Fibroblast of skin of left biceps (primary cell): ENCODE measurements around the gene JDP2.

Experiments
- DNase-seq, 2 experiments: peaks; one replicate each; pipeline ENCODE4 v3.0.0-alpha.2; 2013; ENCODE audit warnings: low read depth in 2 of 2

Gene JDP2

GRCh38 chr14:75514673-75515628 lies 87.1 kb downstream of the JDP2 start:
- DNase-seq, result no peak

DNA sequence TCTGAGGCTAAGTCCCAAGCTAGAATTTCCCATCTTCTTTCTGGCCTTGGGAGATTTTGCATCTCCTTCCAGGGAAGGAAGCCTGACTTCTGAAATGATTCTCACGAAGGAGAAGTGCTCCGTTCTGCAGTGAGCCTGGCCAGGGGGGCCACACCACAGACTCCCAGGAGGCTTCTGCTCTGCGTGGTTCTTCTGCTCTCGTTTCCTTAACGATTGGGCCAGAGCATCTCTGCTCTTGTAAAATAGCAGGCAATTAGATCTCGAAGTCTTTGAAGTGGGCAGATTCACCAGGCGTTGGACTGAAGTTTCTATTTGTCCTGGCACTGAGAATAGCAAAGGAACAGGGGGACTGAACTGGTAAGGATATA lies 87.8 kb downstream of the JDP2 start:
- no peak for DNase-seq

DNA sequence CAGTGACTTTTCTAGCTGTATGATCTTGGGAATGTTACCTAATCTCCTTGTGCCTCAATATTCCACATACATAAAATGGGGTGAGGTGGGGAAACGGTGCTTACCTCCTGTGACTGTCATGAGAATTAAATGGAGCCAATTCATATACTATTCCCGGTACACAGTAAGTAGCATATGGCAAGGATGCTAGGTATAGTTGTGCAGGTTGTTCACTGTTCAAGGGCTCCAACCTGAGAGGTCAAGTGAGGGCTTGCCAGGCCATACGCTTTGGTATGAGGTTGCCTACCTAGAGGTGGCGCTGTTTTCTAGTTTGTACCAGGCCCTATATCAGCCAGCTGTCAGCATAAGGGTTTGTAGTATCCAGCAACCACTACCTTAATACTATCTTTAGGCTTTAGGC lies 90.8 kb downstream of the JDP2 start:
- DNase-seq, result no peak

- no peak for DNase-seq
These were observed 91.6 kb downstream of the JDP2 start for GRCh38 chr14:75519394-75519793.

GRCh38 chr14:75519826-75520728 lies 92.3 kb downstream of the JDP2 start:
- DNase-seq, result no peak

DNA sequence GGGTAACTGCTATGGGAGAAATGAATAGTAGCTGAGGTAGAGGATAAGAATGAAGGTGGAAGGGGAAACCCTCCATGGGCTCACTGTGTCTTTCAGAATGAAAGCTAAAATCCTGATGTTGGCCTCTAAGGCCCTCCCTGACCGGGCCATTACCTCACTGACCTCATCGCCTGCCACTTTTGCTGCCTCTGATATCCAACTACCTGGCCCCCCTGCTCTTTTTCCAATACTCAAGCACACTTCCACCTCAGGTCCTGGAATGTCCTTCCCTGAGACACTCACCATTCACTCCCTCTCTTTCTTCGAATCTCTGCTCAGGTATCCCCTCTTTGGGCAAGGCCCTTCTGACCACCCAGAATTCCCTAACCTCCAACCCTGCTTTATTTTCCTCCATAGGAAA lies 93.0 kb downstream of the JDP2 start:
- DNase-seq, result no peak

DNA sequence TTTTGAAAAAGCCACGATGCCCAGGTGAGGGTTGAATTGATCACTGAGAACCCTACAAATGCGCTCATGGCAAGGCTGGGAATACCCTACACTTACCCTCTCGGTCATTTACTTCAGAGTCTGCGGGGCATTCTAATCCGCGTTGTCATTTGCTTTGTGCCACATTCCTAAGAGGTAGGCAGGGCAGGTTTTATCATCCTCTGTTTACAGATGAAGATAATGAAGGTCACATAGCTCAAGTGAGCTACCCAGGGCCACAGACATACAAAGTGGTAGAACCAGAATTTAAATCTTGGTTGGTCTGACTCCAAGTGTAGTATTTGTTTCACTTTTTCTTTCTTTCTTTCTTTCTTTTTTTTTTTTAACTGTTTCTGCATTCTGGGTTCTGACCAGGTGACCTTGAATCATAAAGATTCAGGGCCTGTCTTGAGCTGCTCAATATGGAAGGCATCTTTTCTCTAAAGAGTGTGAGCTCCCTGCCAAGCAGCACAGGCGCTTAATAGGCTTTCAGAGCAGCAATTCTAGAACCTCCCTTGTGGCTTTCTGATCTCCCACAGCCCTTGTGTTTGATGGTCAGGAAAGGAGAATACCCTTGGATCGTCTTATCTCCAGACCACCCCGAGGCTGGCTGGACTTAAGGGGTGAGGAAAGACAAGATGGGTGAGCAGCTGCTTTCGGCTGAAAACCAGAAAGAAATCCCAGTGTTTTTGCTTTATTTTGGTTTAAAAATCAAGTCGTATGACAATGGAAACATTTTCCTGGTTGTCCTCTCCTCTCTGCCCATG lies 93.8 kb downstream of the JDP2 start:
- no peak for DNase-seq

DNA sequence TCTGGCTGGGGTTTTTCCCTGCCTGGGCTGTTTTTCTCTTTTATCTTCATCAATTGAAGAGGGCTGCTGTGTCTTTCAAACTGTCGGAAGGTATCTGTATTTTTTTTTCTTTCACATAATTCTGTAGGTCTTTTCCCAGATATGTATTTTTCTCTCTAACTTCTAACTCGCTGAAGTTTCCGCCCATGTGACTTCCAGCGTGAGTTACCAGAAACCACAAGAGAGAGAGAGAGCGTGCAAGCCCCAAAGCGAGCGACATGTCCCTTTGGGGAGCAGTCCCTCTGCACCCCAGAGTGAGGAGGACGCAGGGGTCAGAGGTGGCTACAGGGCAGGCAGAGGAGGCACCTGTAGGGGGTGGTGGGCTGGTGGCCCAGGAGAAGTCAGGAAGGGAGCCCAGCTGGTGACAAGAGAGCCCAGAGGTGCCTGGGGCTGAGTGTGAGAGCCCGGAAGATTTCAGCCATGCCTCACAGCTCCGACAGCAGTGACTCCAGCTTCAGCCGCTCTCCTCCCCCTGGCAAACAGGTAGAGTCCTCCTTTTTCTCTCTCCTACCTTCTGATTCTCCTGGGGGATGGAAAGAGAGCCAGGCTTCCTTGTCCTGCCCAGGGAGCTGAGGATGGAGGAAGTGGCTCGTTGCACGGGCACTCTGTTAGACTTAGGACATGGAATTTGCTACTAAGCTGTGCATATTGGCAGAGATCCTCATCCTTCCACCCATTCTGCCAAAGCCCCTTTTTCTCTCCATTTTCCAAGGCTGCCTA lies 94.6 kb downstream of the JDP2 start, which contains the start of gene BATF:
Gene BATF, plus strand, starts transcription at position 246 of the 759 bp plus-strand sequence. Its CDS starts 214 bp downstream, at position 460.
- no peak for DNase-seq

GRCh38 chr14:75522983-75523318 lies 95.1 kb downstream of the JDP2 start:
- no peak for DNase-seq
